Measurements from ENCODE around the gene MAP2K3.

MAP2K3 gene

GRCh38 chr17:21291357-21291756 is 6.8 kb downstream of the MAP2K3 start:
- H3K9me3 ChIP-seq (ENCODE audit: control insufficient read depth, insufficient read depth, low read length), result no peaks in the 10 kb centered on the region

DNA sequence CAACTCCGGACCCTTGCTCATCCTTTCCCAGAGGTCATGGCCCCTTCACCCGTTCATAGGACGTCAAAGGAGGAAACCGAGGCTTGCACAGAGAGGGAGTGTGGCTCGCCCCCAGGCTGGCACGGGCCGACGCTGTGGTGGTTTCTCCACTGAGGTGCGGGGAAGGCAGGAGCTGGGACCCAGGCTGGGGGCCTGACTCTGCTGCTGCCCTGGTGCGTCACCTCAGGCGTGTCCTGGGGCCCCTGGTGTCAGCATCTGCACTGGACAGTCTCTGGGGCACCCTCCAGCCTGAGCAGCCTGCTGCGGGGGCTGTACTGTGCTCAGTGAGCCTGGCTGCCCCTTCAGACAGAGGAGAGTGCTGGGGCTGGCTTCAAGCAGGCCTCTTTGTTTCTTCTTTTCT is 7.4 kb downstream of the MAP2K3 start:
- DNase-seq (ENCODE audit: low read depth, low spot score), result no peak
- no peaks in the 10 kb centered on the region for H3K4me1 ChIP-seq (ENCODE audit: control insufficient read depth, insufficient read depth, low read length)
- WGBS (ENCODE audit: insufficient coverage, insufficient read length), result no CpG with 5 or more reads among the region's 12 CpGs
- H3K36me3 ChIP-seq (ENCODE audit: control insufficient read depth, insufficient read depth, low read length), result no peaks in the 10 kb centered on the region; the same call in 1 of the 2 replicates
- no peaks in the 10 kb centered on the region for H3K9me3 ChIP-seq (ENCODE audit: control insufficient read depth, insufficient read depth, low read length)
- no peak overlapping the region for H3K27ac ChIP-seq (ENCODE audit: low read length)
- H3K27me3 ChIP-seq (ENCODE audit: control insufficient read depth, insufficient read depth, low read length), result no peaks in the 10 kb centered on the region
- no peak overlapping the region for H3K4me3 ChIP-seq (ENCODE audit: low read length)

More at GRCh38 chr17:21291357-21291756, 6.8 kb downstream of the MAP2K3 start:
- Histone ChIP-seq H3K27me3 (ENCODE audit: control insufficient read depth, insufficient read depth, low read length) (no peaks in the 10 kb centered on the region), H3K27ac (ENCODE audit: low read length) (no peak overlapping the region), H3K4me3 (ENCODE audit: low read length) (no peak overlapping the region), H3K4me1 (ENCODE audit: control insufficient read depth, insufficient read depth, low read length) (no peaks in the 10 kb centered on the region; the same call in 1 of the 2 replicates), H3K36me3 (ENCODE audit: control insufficient read depth, insufficient read depth, low read length) (no peaks in the 10 kb centered on the region; the same call in 1 of the 2 replicates)
- no CpG with 5 or more reads among the region's 10 CpGs for WGBS (ENCODE audit: insufficient coverage, insufficient read length)
- DNase-seq (ENCODE audit: low read depth, low spot score), result no peak

DNA sequence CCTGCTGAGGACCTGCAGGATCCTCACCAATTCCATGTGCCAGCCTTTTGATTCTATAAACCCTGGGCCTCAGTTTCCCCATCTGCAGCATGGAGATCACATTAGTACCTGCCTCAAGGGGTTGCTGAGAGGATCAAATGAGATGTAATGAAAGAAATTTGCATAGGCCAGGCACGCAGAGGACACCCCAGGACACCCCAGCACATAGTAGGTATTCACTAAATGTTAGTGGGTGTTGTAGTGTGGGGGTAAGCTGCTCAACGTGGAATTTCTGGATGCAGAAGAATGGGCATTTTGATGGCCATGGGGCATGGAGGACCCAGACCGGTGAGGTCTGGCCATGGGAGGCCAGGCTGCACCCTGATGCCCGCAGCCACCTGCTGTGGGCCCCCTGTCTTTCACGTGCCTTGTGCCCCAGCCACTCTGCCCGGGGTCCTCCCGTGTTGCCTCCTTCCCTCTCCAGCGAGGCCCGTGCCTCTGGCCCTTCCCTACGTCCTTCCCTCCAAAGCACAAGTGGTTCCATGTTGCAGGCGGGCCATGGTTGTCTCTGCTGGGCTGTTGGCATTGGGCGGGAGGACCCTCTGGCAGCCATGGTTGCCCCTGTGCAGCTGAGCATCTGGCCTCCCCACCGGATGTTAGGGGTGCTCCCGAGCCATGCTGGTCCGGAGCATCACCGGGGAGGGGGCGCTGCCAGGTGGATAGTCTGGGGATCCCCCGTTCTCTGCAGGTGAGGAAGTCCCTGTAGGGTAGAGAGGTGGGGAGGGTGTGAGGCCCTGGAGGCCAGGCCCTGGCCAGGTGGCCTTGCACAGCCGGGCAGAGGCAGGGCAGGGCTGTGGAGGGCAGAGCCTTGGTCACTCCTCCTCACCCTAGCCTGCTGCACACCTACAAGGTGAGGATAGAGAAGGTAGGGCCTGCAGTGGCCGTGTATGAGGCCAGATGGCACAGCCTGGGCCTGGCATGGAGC is 8.6 kb downstream of the MAP2K3 start:
- Histone ChIP-seq H3K9me3 (ENCODE audit: control insufficient read depth, insufficient read depth, low read length) (no peaks in the 10 kb centered on the region), H3K4me3 (ENCODE audit: low read length) (no peak overlapping the region), H3K27ac (ENCODE audit: low read length) (no peak overlapping the region), H3K36me3 (ENCODE audit: control insufficient read depth, insufficient read depth, low read length) (no peaks in the 10 kb centered on the region; the same call in 1 of the 2 replicates), H3K27me3 (ENCODE audit: control insufficient read depth, insufficient read depth, low read length) (no peaks in the 10 kb centered on the region), H3K4me1 (ENCODE audit: control insufficient read depth, insufficient read depth, low read length) (no peaks in the 10 kb centered on the region)
- DNase-seq (ENCODE audit: low read depth, low spot score), result no peak
- WGBS (ENCODE audit: insufficient coverage, insufficient read length), result no CpG with 5 or more reads among the region's 20 CpGs

GRCh38 chr17:21293831-21294210 is 9.3 kb downstream of the MAP2K3 start:
- Histone ChIP-seq H3K4me1 (ENCODE audit: control insufficient read depth, insufficient read depth, low read length) (no peaks in the 10 kb centered on the region; the same call in 1 of the 2 replicates), H3K27ac (ENCODE audit: low read length) (no peak overlapping the region), H3K4me3 (ENCODE audit: low read length) (no peak overlapping the region), H3K36me3 (ENCODE audit: control insufficient read depth, insufficient read depth, low read length) (no peaks in the 10 kb centered on the region; the same call in 1 of the 2 replicates), H3K27me3 (ENCODE audit: control insufficient read depth, insufficient read depth, low read length) (no peaks in the 10 kb centered on the region), H3K9me3 (ENCODE audit: control insufficient read depth, insufficient read depth, low read length) (no peaks in the 10 kb centered on the region)
- no CpG with 5 or more reads among the region's 10 CpGs for WGBS (ENCODE audit: insufficient coverage, insufficient read length)
- DNase-seq (ENCODE audit: low read depth, low spot score), result no peak

DNA sequence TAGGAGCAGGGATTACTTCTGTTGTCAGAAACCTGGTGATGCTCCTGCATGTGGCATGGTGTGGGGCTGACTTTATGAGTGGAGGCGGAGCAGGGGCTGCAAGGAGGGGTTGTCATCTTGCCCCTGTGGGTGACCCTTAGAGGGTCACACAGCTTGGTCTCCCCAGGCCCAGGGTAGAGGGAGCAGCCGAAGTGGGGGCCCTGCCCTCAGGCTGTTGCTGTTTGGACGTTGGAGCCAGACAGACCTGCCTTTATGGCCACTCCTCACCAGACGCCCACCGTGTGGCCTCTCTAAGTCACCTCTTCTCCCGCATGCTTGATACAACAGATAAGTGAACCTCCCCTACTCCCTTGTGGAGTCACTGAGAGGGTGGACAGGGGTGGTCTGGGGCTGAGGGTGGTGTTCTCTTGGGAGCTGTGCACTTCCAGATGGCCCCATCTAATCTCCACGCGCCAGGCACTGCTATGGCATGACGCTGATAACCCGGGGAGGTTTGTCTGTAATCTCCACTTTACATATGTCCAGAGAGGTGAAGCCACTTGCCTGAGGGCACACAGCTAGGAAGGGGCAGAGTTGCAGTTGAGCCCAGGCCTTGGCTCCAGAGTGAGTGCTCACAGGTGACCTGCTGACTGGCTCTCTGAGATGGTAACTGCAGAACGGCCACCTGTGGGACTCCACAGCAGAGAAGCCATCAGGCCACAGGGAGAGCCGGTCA is 10.0 kb downstream of the MAP2K3 start:
- Histone ChIP-seq H3K9me3 (ENCODE audit: control insufficient read depth, insufficient read depth, low read length) (no peaks in the 10 kb centered on the region), H3K4me1 (ENCODE audit: control insufficient read depth, insufficient read depth, low read length) (no peaks in the 10 kb centered on the region; the same call in 1 of the 2 replicates), H3K4me3 (ENCODE audit: low read length) (no peak overlapping the region), H3K27me3 (ENCODE audit: control insufficient read depth, insufficient read depth, low read length) (no peaks in the 10 kb centered on the region), H3K27ac (ENCODE audit: low read length) (no peak overlapping the region), H3K36me3 (ENCODE audit: control insufficient read depth, insufficient read depth, low read length) (no peaks in the 10 kb centered on the region; the same call in 1 of the 2 replicates)
- no peak for DNase-seq (ENCODE audit: low read depth, low spot score)
- WGBS (ENCODE audit: insufficient coverage, insufficient read length), result no CpG with 5 or more reads among the region's 12 CpGs

DNA sequence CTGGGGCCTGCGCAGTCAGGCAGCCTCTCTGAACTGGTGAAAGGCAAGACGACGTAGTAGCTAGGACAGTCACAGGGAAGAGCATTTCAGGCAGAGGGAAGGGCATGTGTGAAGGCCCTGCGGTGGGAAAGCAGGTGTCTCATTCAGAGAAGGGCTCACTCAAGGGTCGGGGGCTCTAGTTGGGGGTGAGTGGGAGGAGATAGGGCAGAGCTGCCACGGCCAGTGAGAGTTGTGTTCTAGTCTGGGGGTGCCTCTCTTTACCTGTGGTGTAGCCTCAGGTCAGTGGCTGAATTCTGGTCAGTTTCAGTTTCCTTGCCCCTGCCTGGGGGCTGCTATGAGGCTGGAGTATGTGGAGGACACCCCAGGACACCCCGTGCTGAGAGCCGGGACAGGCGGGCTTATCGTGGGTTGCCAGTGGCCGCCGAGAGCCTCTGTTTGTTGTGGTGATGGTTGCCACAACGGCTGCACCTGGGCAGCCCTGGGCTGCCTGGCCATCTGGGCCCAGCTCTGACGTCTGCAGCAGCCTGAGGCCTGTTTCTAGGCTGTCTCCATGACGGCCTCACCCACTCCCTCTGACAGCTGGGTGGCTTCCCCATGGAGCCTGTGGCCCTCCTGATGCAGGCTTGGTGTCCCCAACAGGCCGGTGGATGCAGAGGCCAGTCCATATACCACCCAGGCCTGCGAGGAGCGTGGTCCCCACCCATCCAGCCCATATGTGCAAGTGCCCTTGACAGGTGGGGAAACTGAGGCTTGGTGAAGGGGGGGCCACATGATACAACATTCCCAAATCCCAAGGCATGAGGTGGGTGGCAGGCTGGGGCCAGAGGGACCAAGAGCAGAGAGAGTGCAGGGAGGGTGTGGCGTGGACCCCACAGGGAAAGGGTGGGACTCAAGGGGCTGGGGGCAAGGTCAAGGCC is 10.8 kb downstream of the MAP2K3 start:
- no CpG with 5 or more reads among the region's 19 CpGs for WGBS (ENCODE audit: insufficient coverage, insufficient read length)
- Histone ChIP-seq H3K36me3 (ENCODE audit: control insufficient read depth, insufficient read depth, low read length) (no peaks in the 10 kb centered on the region; the same call in 1 of the 2 replicates), H3K27me3 (ENCODE audit: control insufficient read depth, insufficient read depth, low read length) (no peaks in the 10 kb centered on the region), H3K27ac (ENCODE audit: low read length) (no peak overlapping the region), H3K9me3 (ENCODE audit: control insufficient read depth, insufficient read depth, low read length) (no peaks in the 10 kb centered on the region), H3K4me3 (ENCODE audit: low read length) (no peak overlapping the region), H3K4me1 (ENCODE audit: control insufficient read depth, insufficient read depth, low read length) (no peaks in the 10 kb centered on the region; the same call in 1 of the 2 replicates)
- no peak for DNase-seq (ENCODE audit: low read depth, low spot score)

DNA sequence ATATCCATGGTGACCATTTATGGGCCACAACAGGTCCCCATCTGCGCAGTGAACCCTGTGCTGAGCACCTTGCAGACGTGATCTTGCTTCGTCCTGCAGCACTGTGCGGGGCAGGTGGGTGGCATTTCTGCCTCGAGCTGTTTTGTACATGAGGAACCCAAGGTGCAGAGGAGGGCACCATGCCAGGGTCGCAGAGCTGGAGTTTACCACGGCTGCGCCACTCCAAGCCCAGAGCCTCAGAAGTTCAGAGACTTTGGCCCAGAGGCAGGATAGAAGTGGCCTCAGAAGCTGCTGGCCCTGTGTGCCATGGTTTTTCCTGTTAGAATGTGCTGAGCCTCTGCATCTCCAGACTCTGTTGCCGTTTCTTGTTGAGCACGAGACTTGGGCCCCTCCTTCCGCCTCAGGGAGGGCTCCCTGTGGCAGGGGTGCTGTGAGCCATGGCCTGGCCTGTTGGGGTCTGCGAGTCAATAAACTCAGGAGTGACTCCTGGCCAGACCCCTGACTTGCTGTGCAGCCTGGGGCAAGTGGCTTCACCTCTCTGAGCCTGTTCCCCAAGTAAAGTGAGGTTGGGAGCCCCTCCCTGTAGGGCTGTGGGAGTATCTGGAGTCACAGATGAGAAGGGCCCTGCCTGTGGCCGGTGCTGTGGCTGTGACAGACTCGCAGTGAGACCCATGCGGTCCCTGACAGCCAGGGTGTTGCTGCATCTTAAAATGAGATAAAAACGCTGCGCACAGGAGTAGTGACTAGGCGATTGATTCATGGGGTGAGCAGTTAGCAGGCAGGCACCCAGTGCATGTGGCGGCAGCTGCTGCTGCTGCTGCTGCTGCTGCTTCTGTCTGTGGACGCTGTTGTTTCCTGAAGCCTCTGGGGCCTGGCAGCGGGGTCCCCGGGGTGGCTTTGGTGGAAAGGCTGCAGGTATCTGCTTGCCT is 11.8 kb downstream of the MAP2K3 start:
- Histone ChIP-seq H3K36me3 (ENCODE audit: control insufficient read depth, insufficient read depth, low read length) (peaks cover 3% of the 10 kb centered on the region; the same call in 1 of the 2 replicates), H3K27me3 (ENCODE audit: control insufficient read depth, insufficient read depth, low read length) (no peaks in the 10 kb centered on the region), H3K4me1 (ENCODE audit: control insufficient read depth, insufficient read depth, low read length) (no peaks in the 10 kb centered on the region; the same call in 1 of the 2 replicates), H3K9me3 (ENCODE audit: control insufficient read depth, insufficient read depth, low read length) (no peaks in the 10 kb centered on the region), H3K4me3 (ENCODE audit: low read length) (no peak overlapping the region), H3K27ac (ENCODE audit: low read length) (no peak overlapping the region)
- DNase-seq (ENCODE audit: low read depth, low spot score), result no peak
- WGBS (ENCODE audit: insufficient coverage, insufficient read length), result no CpG with 5 or more reads among the region's 22 CpGs

DNA sequence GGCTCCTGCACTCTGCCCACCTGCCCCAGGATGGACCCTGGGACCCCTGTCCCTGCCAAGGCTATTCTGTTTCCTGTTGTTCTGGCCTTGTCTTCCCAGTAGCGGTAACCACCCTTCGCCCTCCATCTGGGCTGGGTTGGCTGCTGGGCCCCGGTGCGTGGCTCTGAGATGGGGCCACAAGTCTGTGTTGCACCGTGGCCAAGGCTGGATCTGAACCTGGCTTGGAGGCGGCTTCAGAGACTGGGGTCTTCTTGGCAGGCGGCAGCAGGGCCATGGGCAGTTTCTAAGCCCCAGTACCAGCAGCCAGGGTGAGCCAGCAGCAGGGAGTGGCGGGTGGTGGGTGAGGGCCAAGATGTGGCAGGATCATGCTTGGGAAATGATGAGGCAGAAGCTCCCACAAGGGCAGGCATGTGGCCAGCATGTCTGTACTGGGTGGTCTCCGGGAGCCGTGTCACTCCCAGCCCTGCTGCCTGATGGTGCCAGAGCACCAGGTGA is 12.6 kb downstream of the MAP2K3 start:
- DNase-seq (ENCODE audit: low read depth, low spot score), result no peak
- Histone ChIP-seq H3K27me3 (ENCODE audit: control insufficient read depth, insufficient read depth, low read length) (no peaks in the 10 kb centered on the region), H3K36me3 (ENCODE audit: control insufficient read depth, insufficient read depth, low read length) (peaks cover 3% of the 10 kb centered on the region; the same call in 1 of the 2 replicates), H3K4me1 (ENCODE audit: control insufficient read depth, insufficient read depth, low read length) (no peaks in the 10 kb centered on the region; the same call in 1 of the 2 replicates), H3K27ac (ENCODE audit: low read length) (no peak overlapping the region), H3K4me3 (ENCODE audit: low read length) (no peak overlapping the region), H3K9me3 (ENCODE audit: control insufficient read depth, insufficient read depth, low read length) (no peaks in the 10 kb centered on the region)
- WGBS (ENCODE audit: insufficient coverage, insufficient read length), result no CpG with 5 or more reads among the region's 10 CpGs

- H3K4me1 ChIP-seq (ENCODE audit: control insufficient read depth, insufficient read depth, low read length), result no peaks in the 10 kb centered on the region; the same call in 1 of the 2 replicates
- no peak for DNase-seq (ENCODE audit: low read depth, low spot score)
- no peak overlapping the region for H3K4me3 ChIP-seq (ENCODE audit: low read length)
- H3K27me3 ChIP-seq (ENCODE audit: control insufficient read depth, insufficient read depth, low read length), result no peaks in the 10 kb centered on the region
- WGBS (ENCODE audit: insufficient coverage, insufficient read length), result no CpG with 5 or more reads among the region's 10 CpGs
- H3K27ac ChIP-seq (ENCODE audit: low read length), result no peak overlapping the region
- H3K9me3 ChIP-seq (ENCODE audit: control insufficient read depth, insufficient read depth, low read length), result no peaks in the 10 kb centered on the region
- H3K36me3 ChIP-seq (ENCODE audit: control insufficient read depth, insufficient read depth, low read length), result peaks cover 3% of the 10 kb centered on the region; the same call in 1 of the 2 replicates
These were observed 13.1 kb downstream of the MAP2K3 start for GRCh38 chr17:21297597-21297996.
